Sigmoid colon (tissue), 3 donors: ENCODE results near the gene SIK3.

Experiments used
- CTCF ChIP-seq, 4 experiments: fragments of 450-650 bp in 3 of 4; fragments of 200-600 bp in 1 of 4; IDR thresholded peaks; one replicate each; pipeline ENCODE4 v1.5.1; 2016 to 2019; ENCODE audit warnings: antibody characterized with exemption in 4 of 4, mild to moderate bottlenecking in 3 of 4, moderate library complexity in 2 of 4
- POLR2A ChIP-seq, 2 donors: fragments of 450-650 bp; IDR thresholded peaks; one replicate each; pipeline ENCODE4 v1.6.1; 2016; ENCODE audit warnings: antibody characterized with exemption in 2 of 2, mild to moderate bottlenecking in 2 of 2, moderate library complexity in 2 of 2

DNA sequence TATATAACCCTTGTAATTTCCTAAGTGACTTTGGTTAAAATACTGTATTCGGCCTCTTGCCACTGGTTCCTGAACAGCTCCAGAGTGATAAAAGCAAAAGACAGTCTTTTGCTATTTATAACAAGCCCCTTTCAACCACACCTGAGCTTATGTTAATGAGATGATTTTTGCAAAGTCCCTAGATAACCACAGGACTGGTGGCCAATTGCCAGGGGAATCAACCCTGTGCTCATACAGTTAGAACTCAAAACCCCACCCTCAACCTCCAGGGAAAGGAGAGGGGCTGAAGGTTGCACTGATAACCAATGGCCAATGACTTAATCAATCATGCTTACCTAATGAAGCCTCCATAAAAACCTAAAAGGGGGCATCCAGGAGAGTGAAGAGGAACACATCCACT, 77.9 kb downstream of the SIK3 start:
- TF ChIP-seq POLR2A (IDR thresholded peaks at IDR 0.05) (no peak), CTCF (IDR thresholded peaks at IDR 0.05) (no peak)
